K562 (cell line): ENCODE data around the gene DNASE2. TPM values are rescaled to one million over a fixed set of nuclear protein-coding genes. Genes with fewer than 3 reads are reported as not detected.
"Not testable (repeated sequence)": the region's sequence is repeated elsewhere in the genome, so short reads cannot be mapped to it uniquely, and the experiment has no call there.

Experiments used
- ATAC-seq: fragments of 200-7000 bp; cut with Tn5 transposase; 3 replicates; pipeline ENCODE4 v1.9.1; 2020; ENCODE audit warnings: moderate library complexity
- BruUV-seq: library from RNA; stranded (reverse); fragments of 400-500 nt; replicated peaks from 2 replicates; lab custom pipeline; 2021; lab: Mats Ljungman, UMichigan
- CTCF ChIA-PET: fragments of 300-600 bp; formaldehyde crosslinking; extraction: SDS; loops from one replicate; lab custom pipeline; 2021; ENCODE audit warnings: low intra/inter-chr PET ratio; lab: Yijun Ruan, JAX
- POLR2A ChIA-PET: fragments of 300-600, 350-650 bp; sonication (Branson Sonifier 250); formaldehyde crosslinking; extraction: SDS; loops from one replicate; lab custom pipeline; 2021; ENCODE audit warnings: antibody characterized with exemption, inconsistent platforms; lab: Yijun Ruan, JAX
- DNase-seq, 4 experiments: peaks; one replicate each; pipeline versions ENCODE4 v3.0.0 to v3.0.0-alpha.2; 2011 to 2018; ENCODE audit warnings: low spot score in 3 of 4, mixed read lengths in 3 of 4; ENCODE audit errors: extremely low read depth in 1 of 4
- FAIRE-seq: peaks from 2 replicates; lab custom pipeline; 2011; peaks lifted over from hg19 to GRCh38; lab: Jason Lieb, UNC
- H2AFZ ChIP-seq: 2 replicates; pipeline ENCODE4 v1.6.0; 2011; ENCODE audit warnings: low read depth, low read length, control low read depth, inconsistent platforms
- H3K27ac ChIP-seq: fragments of 200-600 bp; 3 replicates; pipeline ENCODE4 v1.8.0; 2011; ENCODE audit warnings: low read depth, mild to moderate bottlenecking, control low read depth, inconsistent platforms, low read length, moderate library complexity, mixed read lengths; ENCODE audit errors: extremely low read depth
- H3K27me3 ChIP-seq, 2 experiments: fragments of 300-600 bp in 1 of 2; 2 replicates in 1 of 2; 3 replicates in 1 of 2; pipeline versions ENCODE4 v1.6.0 to v1.8.0; 2011; ENCODE audit warnings: inconsistent platforms in 2 of 2, low read length in 2 of 2, mild to moderate bottlenecking in 1 of 2, mixed read lengths in 1 of 2, moderate library complexity in 1 of 2; ENCODE audit not compliant: control insufficient read depth in 2 of 2, insufficient read depth in 2 of 2
- H3K36me3 ChIP-seq: fragments of 300-600 bp; 3 replicates; pipeline ENCODE4 v1.8.0; 2011; ENCODE audit warnings: mild to moderate bottlenecking, low read length, inconsistent platforms; ENCODE audit not compliant: control insufficient read depth, insufficient read depth
- H3K4me1 ChIP-seq, 2 experiments: fragments of 200-600 bp in 1 of 2; replicated peaks in 1 of 2; 2 replicates in 1 of 2; 3 replicates in 1 of 2; pipeline versions ENCODE4 v1.5.1 to v1.8.0; 2011; ENCODE audit warnings: inconsistent platforms in 2 of 2, low read length in 2 of 2, mild to moderate bottlenecking in 1 of 2, mixed read lengths in 1 of 2, moderate library complexity in 1 of 2; ENCODE audit not compliant: control insufficient read depth in 2 of 2, insufficient read depth in 2 of 2
- H3K4me2 ChIP-seq: 2 replicates; pipeline ENCODE4 v1.6.1; 2011; ENCODE audit warnings: low read length, control low read depth, inconsistent platforms, mixed read lengths; ENCODE audit not compliant: insufficient read depth
- H3K4me3 ChIP-seq: fragments of 200-600 bp; sonication (generic), shearing (Covaris generic); 2 replicates; pipeline ENCODE4 v1.5.1; 2016; ENCODE audit warnings: control low read depth, inconsistent platforms
- H3K79me2 ChIP-seq: fragments of 200-600 bp; 3 replicates; pipeline ENCODE4 v1.8.0; 2011; ENCODE audit warnings: low read length, inconsistent platforms; ENCODE audit not compliant: control insufficient read depth, insufficient read depth
- H3K9ac ChIP-seq, 2 experiments: 2 replicates each; pipeline versions ENCODE4 v1.6.0 to v1.6.1; 2011; ENCODE audit warnings: low read depth in 2 of 2, low read length in 2 of 2, control low read depth in 1 of 2, inconsistent platforms in 1 of 2, mild to moderate bottlenecking in 1 of 2, mixed read lengths in 1 of 2; ENCODE audit not compliant: insufficient read depth in 1 of 2
- H3K9me1 ChIP-seq: one replicate; pipeline ENCODE4 v1.6.0; 2011; ENCODE audit warnings: inconsistent platforms, mild to moderate bottlenecking, low read length, moderate library complexity; ENCODE audit not compliant: control insufficient read depth, insufficient read depth
- H3K9me3 ChIP-seq: replicated peaks from 2 replicates; pipeline ENCODE4 v1.5.1; 2011; ENCODE audit warnings: low read depth, low read length, inconsistent platforms; ENCODE audit not compliant: control insufficient read depth, insufficient read depth
- H4K20me1 ChIP-seq: replicated peaks from 2 replicates; pipeline ENCODE4 v1.6.1; 2011; ENCODE audit warnings: low read length, inconsistent platforms, mixed read lengths; ENCODE audit not compliant: control insufficient read depth, insufficient read depth
- HNRNPL ChIP-seq: fragments of 200-400 bp; formaldehyde crosslinking; IDR thresholded peaks from 2 replicates; pipeline ENCODE4 v1.6.1; 2017; ENCODE audit warnings: low read depth, mild to moderate bottlenecking, low read length
- TCF3 ChIP-seq: sonication (generic); formaldehyde crosslinking; IDR thresholded peaks from 2 replicates; pipeline ENCODE4 v1.4.0; 2020; ENCODE audit warnings: mild to moderate bottlenecking, missing genetic modification reagents
- XRCC5 ChIP-seq: fragments of 200-400 bp; formaldehyde crosslinking; IDR thresholded peaks from 2 replicates; pipeline ENCODE4 v1.6.1; 2017; ENCODE audit warnings: low read depth, mild to moderate bottlenecking, low read length
- ZNF282 ChIP-seq: sonication (generic); formaldehyde crosslinking; IDR thresholded peaks from 2 replicates; pipeline ENCODE4 v1.8.1; 2023; ENCODE audit warnings: missing genetic modification reagents
- WGBS: fragments of 100-300 bp; shearing (Covaris generic); methylation state at CpG from one replicate; pipeline ENCODE4 v1.1.6; 2016; ENCODE audit warnings: low coverage, mixed read lengths; ENCODE audit not compliant: insufficient coverage; ENCODE audit errors: missing lambda C conversion rate; 5-methylcytosine and 5-hydroxymethylcytosine counted together
- in situ Hi-C: fragments of 300-500 bp; cut with MboI; formaldehyde crosslinking; loops from 4 replicates; pipeline ENCODE4 v1.15.0; 2018; ENCODE audit warnings: inconsistent platforms, mixed read lengths
- intact Hi-C: fragments of 100-400 bp; cut with micrococcal nuclease; formaldehyde crosslinking; loops from 2 replicates; pipeline ENCODE4 v1.14.2; 2022
- polyA plus RNA-seq, 8 experiments: library from polyadenylated mRNA; depleted of rRNA in 4 of 8; stranded (reverse) in 5 of 8; unstranded in 3 of 8; fragments of >200 nt; fragmentation: Nextera tagmentation in 2 of 8; fragmentation: Illumina TruSeq in 1 of 8; extraction: Ambion mirVana in 2 of 8; extraction: Trizol in 1 of 8; gene quantifications; 2 replicates each; pipeline versions ENCODE4 v1.2.1 to v1.2.3, GENCODE V29; 2011 to 2014; ENCODE audit warnings: inconsistent platforms in 1 of 8, missing spikeins in 1 of 8
- total RNA-seq, 7 experiments: library from RNA; depleted of rRNA in 6 of 7; stranded (reverse); fragments of >200 nt in 6 of 7; fragmentation: Illumina TruSeq in 2 of 7; extraction: Trizol in 2 of 7; gene quantifications; 2 replicates each; pipeline versions ENCODE4 v1.2.1 to v1.2.3, GENCODE V29; 2011 to 2021; ENCODE audit warnings: low replicate concordance in 1 of 7
- TF ChIP-seq, protein P1 (sequence below), 2 experiments: fragments of 450-650 bp; formaldehyde crosslinking in 1 of 2; IDR thresholded peaks; 2 replicates each; pipeline versions ENCODE4 v1.4.0 to v1.6.1; 2014 to 2020; ENCODE audit warnings: mild to moderate bottlenecking in 2 of 2, borderline replicate concordance in 1 of 2, low read depth in 1 of 2
- TF ChIP-seq, protein P2 (sequence below): sonication (generic); formaldehyde crosslinking; IDR thresholded peaks from 2 replicates; pipeline ENCODE4 v1.9.0; 2022; ENCODE audit warnings: mild to moderate bottlenecking, missing genetic modification reagents
- TF ChIP-seq, protein P3 (sequence below), 2 experiments: IDR thresholded peaks; 2 replicates each; pipeline ENCODE4 v1.6.1; 2011; ENCODE audit warnings: borderline replicate concordance in 1 of 2, control low read depth in 1 of 2, low read depth in 1 of 2, low read length in 1 of 2, mild to moderate bottlenecking in 1 of 2, mixed read lengths in 1 of 2, moderate library complexity in 1 of 2; ENCODE audit not compliant: insufficient read depth in 1 of 2, insufficient read length in 1 of 2, poor library complexity in 1 of 2, severe bottlenecking in 1 of 2; ENCODE audit errors: extremely low read depth in 1 of 2

The DNASE2 gene
- total and polyA plus RNA-seq, 9 of the 15 experiments (the other 6 are each of a cell fraction or from before 2014, with no cell fraction given), result 4.4 to 27.0 (median 20.2) TPM

- TF ChIP-seq, protein P1, sequence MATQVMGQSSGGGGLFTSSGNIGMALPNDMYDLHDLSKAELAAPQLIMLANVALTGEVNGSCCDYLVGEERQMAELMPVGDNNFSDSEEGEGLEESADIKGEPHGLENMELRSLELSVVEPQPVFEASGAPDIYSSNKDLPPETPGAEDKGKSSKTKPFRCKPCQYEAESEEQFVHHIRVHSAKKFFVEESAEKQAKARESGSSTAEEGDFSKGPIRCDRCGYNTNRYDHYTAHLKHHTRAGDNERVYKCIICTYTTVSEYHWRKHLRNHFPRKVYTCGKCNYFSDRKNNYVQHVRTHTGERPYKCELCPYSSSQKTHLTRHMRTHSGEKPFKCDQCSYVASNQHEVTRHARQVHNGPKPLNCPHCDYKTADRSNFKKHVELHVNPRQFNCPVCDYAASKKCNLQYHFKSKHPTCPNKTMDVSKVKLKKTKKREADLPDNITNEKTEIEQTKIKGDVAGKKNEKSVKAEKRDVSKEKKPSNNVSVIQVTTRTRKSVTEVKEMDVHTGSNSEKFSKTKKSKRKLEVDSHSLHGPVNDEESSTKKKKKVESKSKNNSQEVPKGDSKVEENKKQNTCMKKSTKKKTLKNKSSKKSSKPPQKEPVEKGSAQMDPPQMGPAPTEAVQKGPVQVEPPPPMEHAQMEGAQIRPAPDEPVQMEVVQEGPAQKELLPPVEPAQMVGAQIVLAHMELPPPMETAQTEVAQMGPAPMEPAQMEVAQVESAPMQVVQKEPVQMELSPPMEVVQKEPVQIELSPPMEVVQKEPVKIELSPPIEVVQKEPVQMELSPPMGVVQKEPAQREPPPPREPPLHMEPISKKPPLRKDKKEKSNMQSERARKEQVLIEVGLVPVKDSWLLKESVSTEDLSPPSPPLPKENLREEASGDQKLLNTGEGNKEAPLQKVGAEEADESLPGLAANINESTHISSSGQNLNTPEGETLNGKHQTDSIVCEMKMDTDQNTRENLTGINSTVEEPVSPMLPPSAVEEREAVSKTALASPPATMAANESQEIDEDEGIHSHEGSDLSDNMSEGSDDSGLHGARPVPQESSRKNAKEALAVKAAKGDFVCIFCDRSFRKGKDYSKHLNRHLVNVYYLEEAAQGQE (IDR thresholded peaks at IDR 0.05; ENCODE audit: borderline replicate concordance), result peak; percentile 94
- TF ChIP-seq, protein P1 (CRISPR knock-in tag; IDR thresholded peaks at IDR 0.05; ENCODE audit: low read depth), result peak; percentile 72; the same call in 1 of the 2 replicates
- no peak; the same call in 1 of the 2 replicates for TF ChIP-seq TCF3 (CRISPR knock-in tag)
- TF ChIP-seq, protein P2, sequence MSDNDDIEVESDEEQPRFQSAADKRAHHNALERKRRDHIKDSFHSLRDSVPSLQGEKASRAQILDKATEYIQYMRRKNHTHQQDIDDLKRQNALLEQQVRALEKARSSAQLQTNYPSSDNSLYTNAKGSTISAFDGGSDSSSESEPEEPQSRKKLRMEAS (CRISPR knock-in tag), result peak; percentile 88
- TF ChIP-seq XRCC5, result peak; percentile 91; the same call in 1 of the 2 replicates
- 0 out of 2 replicates have a peak, but pooled peaks have one; percentile 52 for TF ChIP-seq ZNF282 (CRISPR knock-in tag)
- TF ChIP-seq, protein P3, sequence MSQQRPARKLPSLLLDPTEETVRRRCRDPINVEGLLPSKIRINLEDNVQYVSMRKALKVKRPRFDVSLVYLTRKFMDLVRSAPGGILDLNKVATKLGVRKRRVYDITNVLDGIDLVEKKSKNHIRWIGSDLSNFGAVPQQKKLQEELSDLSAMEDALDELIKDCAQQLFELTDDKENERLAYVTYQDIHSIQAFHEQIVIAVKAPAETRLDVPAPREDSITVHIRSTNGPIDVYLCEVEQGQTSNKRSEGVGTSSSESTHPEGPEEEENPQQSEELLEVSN (IDR thresholded peaks at IDR 0.05; ENCODE audit: borderline replicate concordance in 1 of 2, extremely low read depth in 1 of 2, insufficient read depth in 1 of 2, insufficient read length in 1 of 2, low read depth in 1 of 2, low read length in 1 of 2, poor library complexity in 1 of 2, severe bottlenecking in 1 of 2), result peak; percentile 19 to 64
- TF ChIP-seq HNRNPL, result no peak
Observed at GRCh38 chr19:12847159-12848139, 33.8 kb downstream of the DNASE2 start (continued).

GRCh38 chr19:12846613-12847012 lies 34.6 kb downstream of the DNASE2 start:
- Histone ChIP-seq H3K36me3 (peaks cover 25% of the 10 kb centered on the region; the same call in 2 of the 3 replicates), H3K4me1 (peaks cover 11 to 20% of the 10 kb centered on the region in 2 experiments)
- POLR2A ChIA-PET, result interaction anchor here (0.5 to 0.7 kb wide), 3 partner anchors 34 to 147 kb away, joined by 3 to 4 read pairs (median 3); no protein-coding TSS in a partner anchor
- not testable (repeated sequence) for BruUV-seq, H3K9me1 ChIP-seq, H3K9me3 ChIP-seq, FAIRE-seq, H3K9ac ChIP-seq, H3K4me3 ChIP-seq, H4K20me1 ChIP-seq, H3K27ac ChIP-seq, H3K79me2 ChIP-seq, ATAC-seq, H2AFZ ChIP-seq, DNase-seq, H3K27me3 ChIP-seq, H3K4me2 ChIP-seq
- 81% methylated on average over 6 of the region's 7 CpGs for WGBS
- in situ Hi-C loops, result loop anchor here (5.0 kb wide), 1 partner anchor 79 kb away; no protein-coding TSS in a partner anchor
- intact Hi-C loops, result loop anchor here (2.0 kb wide), 1 partner anchor 130 kb away; no protein-coding TSS in a partner anchor
- CTCF ChIA-PET, result interaction anchor here (0.8 to 1.4 kb wide), 2 partner anchors 71 to 171 kb away, joined by 3 to 6 read pairs; partner anchors contain the start of gene HOOK2
